NCI-H128 (cell line): ENCODE measurements around the gene CEACAM20.
"Not testable (repeated sequence)": the region's sequence is repeated elsewhere in the genome, so short reads cannot be mapped to it uniquely, and the experiment has no call there.

ENCODE experiments used
- DNase-seq: peaks from one replicate; lab custom pipeline; 2025; ENCODE audit not compliant: unreplicated experiment; lab: John Stamatoyannopoulos, UW

The CEACAM20 gene

GRCh38 chr19:44529536-44529935 is at the start of gene CEACAM20:
TSS of gene CEACAM20 (minus strand) at chr19:44529675. CDS start at chr19:44529509, 166 bp downstream.
- no peak for DNase-seq

- DNase-seq, result no peak
These were observed 48.0 kb upstream of the CEACAM20 start for GRCh38 chr19:44577566-44577874.

GRCh38 chr19:44576843-44577565 is 47.5 kb upstream of the CEACAM20 start:
- DNase-seq, result no peak

GRCh38 chr19:44575116-44575700 is 45.7 kb upstream of the CEACAM20 start:
- no peak for DNase-seq

- no peak for DNase-seq
These were observed 44.9 kb upstream of the CEACAM20 start for GRCh38 chr19:44574186-44574950.

GRCh38 chr19:44573627-44574026 is 44.2 kb upstream of the CEACAM20 start:
- no peak for DNase-seq

- no peak for DNase-seq
These were observed 43.7 kb upstream of the CEACAM20 start for GRCh38 chr19:44573183-44573582.

- DNase-seq, result no peak
These were observed 43.1 kb upstream of the CEACAM20 start for GRCh38 chr19:44572581-44572900.

GRCh38 chr19:44571830-44572580 is 42.5 kb upstream of the CEACAM20 start:
- DNase-seq, result no peak

- no peak for DNase-seq
These were observed 41.7 kb upstream of the CEACAM20 start for GRCh38 chr19:44570984-44571684.

- no peak for DNase-seq
These were observed 41.1 kb upstream of the CEACAM20 start for GRCh38 chr19:44570603-44570983.

GRCh38 chr19:44567745-44568144 is 38.3 kb upstream of the CEACAM20 start:
- DNase-seq, result no peak

GRCh38 chr19:44566984-44567383 is 37.5 kb upstream of the CEACAM20 start:
- no peak for DNase-seq

- DNase-seq, result not testable (repeated sequence)
These were observed 33.7 kb upstream of the CEACAM20 start for GRCh38 chr19:44563086-44563655.

GRCh38 chr19:44557933-44558332 is 28.5 kb upstream of the CEACAM20 start:
- no peak for DNase-seq

GRCh38 chr19:44554641-44555246 is 25.3 kb upstream of the CEACAM20 start:
- DNase-seq, result no peak

GRCh38 chr19:44553478-44554171 is 24.1 kb upstream of the CEACAM20 start:
- no peak for DNase-seq

GRCh38 chr19:44552324-44552723 is 22.8 kb upstream of the CEACAM20 start:
- DNase-seq, result no peak

GRCh38 chr19:44551850-44552249 is 22.4 kb upstream of the CEACAM20 start:
- no peak for DNase-seq

- DNase-seq, result not testable (repeated sequence)
These were observed 21.5 kb upstream of the CEACAM20 start for GRCh38 chr19:44550976-44551375.
